H1 (cell line): ENCODE data around the gene PAK5. TPM values are rescaled to one million over a fixed set of nuclear protein-coding genes. Genes with fewer than 3 reads are reported as not detected.

Experiments
- CTCF ChIA-PET: fragments of 300-600 bp; sonication (Branson Sonifier 250); formaldehyde crosslinking; loops from one replicate; lab custom pipeline; 2021; ENCODE audit not compliant: partially characterized antibody; lab: Charles Lee
- POLR2A ChIA-PET: fragments of 300-600 bp; sonication (Branson Sonifier 250); formaldehyde crosslinking; loops from one replicate; lab custom pipeline; 2021; ENCODE audit warnings: inconsistent platforms; ENCODE audit not compliant: partially characterized antibody; lab: Charles Lee
- DNase-seq, 2 experiments: peaks; one replicate each; pipeline versions ENCODE4 v3.0.0 to v3.0.0-alpha.2; 2010 to 2022; ENCODE audit warnings: low spot score in 2 of 2, low read depth in 1 of 2, mixed read lengths in 1 of 2
- FAIRE-seq: peaks from 2 replicates; lab custom pipeline; 2011; peaks lifted over from hg19 to GRCh38; lab: Jason Lieb, UNC
- H2AFZ ChIP-seq: 2 replicates; pipeline ENCODE4 v1.8.1; 2012; ENCODE audit warnings: low read length, inconsistent platforms
- H2AK5ac ChIP-seq: 2 replicates; pipeline ENCODE4 v1.6.1; 2013; ENCODE audit warnings: low read depth, low read length
- H2BK120ac ChIP-seq: replicated peaks from 2 replicates; pipeline ENCODE3; 2013; ENCODE audit warnings: low read depth, low read length, inconsistent platforms
- H2BK12ac ChIP-seq: 2 replicates; pipeline ENCODE4 v1.6.1; 2013; ENCODE audit warnings: low read depth, low read length
- H2BK15ac ChIP-seq: 2 replicates; pipeline ENCODE4 v1.6.1; 2013; ENCODE audit warnings: low read length
- H2BK20ac ChIP-seq: 2 replicates; pipeline ENCODE4 v1.6.1; 2013; ENCODE audit warnings: low read length
- H2BK5ac ChIP-seq: 2 replicates; pipeline ENCODE4 v1.6.1; 2013; ENCODE audit warnings: low read depth, low read length
- H3K14ac ChIP-seq: 2 replicates; pipeline ENCODE4 v1.6.1; 2013; ENCODE audit warnings: inconsistent platforms; ENCODE audit not compliant: insufficient read length
- H3K18ac ChIP-seq: 2 replicates; pipeline ENCODE4 v1.6.1; 2013; ENCODE audit warnings: low read length; ENCODE audit errors: extremely low read depth
- H3K23ac ChIP-seq: 2 replicates; pipeline ENCODE4 v1.6.1; 2013; ENCODE audit warnings: inconsistent platforms; ENCODE audit not compliant: insufficient read length
- H3K23me2 ChIP-seq: 2 replicates; pipeline ENCODE4 v1.6.1; 2013; ENCODE audit warnings: low read depth, low read length
- H3K27ac ChIP-seq: 2 replicates; pipeline ENCODE4 v1.6.1; 2011; ENCODE audit warnings: low read depth, low read length, inconsistent platforms
- H3K27me3 ChIP-seq, 4 experiments: replicated peaks in 1 of 4; 1 replicate in 1 of 4; 2 replicates in 3 of 4; pipeline versions ENCODE4 v1.6.1 to v1.8.1; 2011 to 2013; ENCODE audit warnings: low read length in 3 of 4, mild to moderate bottlenecking in 3 of 4, inconsistent platforms in 2 of 4, mixed read lengths in 2 of 4, moderate library complexity in 1 of 4; ENCODE audit not compliant: control insufficient read depth in 3 of 4, insufficient read depth in 3 of 4; ENCODE audit errors: extremely low read depth in 1 of 4
- H3K36me3 ChIP-seq, 4 experiments: 2 replicates each; pipeline versions ENCODE4 v1.6.1 to v1.8.1; 2011 to 2013; ENCODE audit warnings: mild to moderate bottlenecking in 4 of 4, low read length in 3 of 4, moderate library complexity in 2 of 4, control low read depth in 1 of 4, inconsistent platforms in 1 of 4; ENCODE audit not compliant: insufficient read depth in 4 of 4, control insufficient read depth in 2 of 4
- H3K4ac ChIP-seq: replicated peaks from 2 replicates; pipeline ENCODE3; 2013; ENCODE audit warnings: low read length, low read depth, mixed read lengths, inconsistent platforms; ENCODE audit not compliant: insufficient read length
- H3K4me1 ChIP-seq, 4 experiments: replicated peaks in 1 of 4; 1 replicate in 1 of 4; 2 replicates in 3 of 4; pipeline versions ENCODE4 v1.6.1 to v1.8.1; 2011 to 2013; ENCODE audit warnings: low read length in 3 of 4, inconsistent platforms in 2 of 4, mixed read lengths in 1 of 4; ENCODE audit not compliant: insufficient read depth in 4 of 4, control insufficient read depth in 3 of 4
- H3K4me2 ChIP-seq, 2 experiments: 2 replicates each; pipeline versions ENCODE4 v1.6.1 to v1.8.1; 2011 to 2013; ENCODE audit warnings: low read depth in 2 of 2, low read length in 2 of 2, control low read depth in 1 of 2, inconsistent platforms in 1 of 2, mild to moderate bottlenecking in 1 of 2; ENCODE audit not compliant: insufficient read depth in 1 of 2
- H3K4me3 ChIP-seq, 4 experiments: fragments of 200-600, 300-600 bp in 1 of 4; sonication (generic), shearing (Covaris generic), sonication (Bioruptor Twin) in 1 of 4; 2 replicates each; pipeline versions ENCODE4 v1.5.1 to v1.8.1; 2011 to 2016; ENCODE audit warnings: low read length in 4 of 4, low read depth in 3 of 4, control low read depth in 2 of 4, inconsistent platforms in 2 of 4, mild to moderate bottlenecking in 2 of 4, mixed read lengths in 1 of 4, moderate library complexity in 1 of 4; ENCODE audit not compliant: insufficient read depth in 2 of 4; ENCODE audit errors: extremely low read depth in 1 of 4
- H3K56ac ChIP-seq: replicated peaks from 2 replicates; pipeline ENCODE3; 2013; ENCODE audit warnings: low read depth, mild to moderate bottlenecking, mixed read lengths, low read length, inconsistent platforms; ENCODE audit not compliant: insufficient read length
- H3K79me1 ChIP-seq: 2 replicates; pipeline ENCODE4 v1.6.1; 2013; ENCODE audit warnings: low read depth, low read length, control low read depth
- H3K79me2 ChIP-seq, 2 experiments: 2 replicates each; pipeline versions ENCODE4 v1.6.1 to v1.8.1; 2012 to 2013; ENCODE audit warnings: low read length in 2 of 2, mild to moderate bottlenecking in 2 of 2, inconsistent platforms in 1 of 2; ENCODE audit not compliant: insufficient read depth in 2 of 2, control insufficient read depth in 1 of 2
- H3K9ac ChIP-seq, 4 experiments: replicated peaks in 1 of 4; 1 replicate in 1 of 4; 2 replicates in 3 of 4; pipeline versions ENCODE4 v1.6.1 to v1.8.1; 2011 to 2013; ENCODE audit warnings: low read depth in 3 of 4, low read length in 3 of 4, control low read depth in 2 of 4, mild to moderate bottlenecking in 2 of 4, moderate library complexity in 2 of 4, inconsistent platforms in 1 of 4; ENCODE audit errors: extremely low read depth in 1 of 4
- H3K9me3 ChIP-seq, 2 experiments: 2 replicates each; pipeline versions ENCODE4 v1.6.1 to v1.8.1; 2012 to 2013; ENCODE audit warnings: mild to moderate bottlenecking in 2 of 2, moderate library complexity in 2 of 2, control low read depth in 1 of 2, inconsistent platforms in 1 of 2, low read depth in 1 of 2, low read length in 1 of 2, mixed read lengths in 1 of 2; ENCODE audit not compliant: insufficient read depth in 2 of 2
- H4K20me1 ChIP-seq, 2 experiments: replicated peaks in 1 of 2; 2 replicates each; pipeline versions ENCODE3 to v1.8.1; 2011 to 2013; ENCODE audit warnings: inconsistent platforms in 2 of 2, low read length in 2 of 2, mild to moderate bottlenecking in 1 of 2; ENCODE audit not compliant: insufficient read depth in 2 of 2, control insufficient read depth in 1 of 2
- H4K5ac ChIP-seq: 2 replicates; pipeline ENCODE4 v1.6.1; 2013; ENCODE audit warnings: low read length, low read depth, mixed read lengths, inconsistent platforms; ENCODE audit not compliant: insufficient read length
- H4K8ac ChIP-seq: 2 replicates; pipeline ENCODE4 v1.8.0; 2013; ENCODE audit warnings: mild to moderate bottlenecking, moderate library complexity, low read length, inconsistent platforms; ENCODE audit not compliant: insufficient read depth; ENCODE audit errors: extremely low read depth
- H4K91ac ChIP-seq: replicated peaks from 2 replicates; pipeline ENCODE3; 2013; ENCODE audit warnings: low read length, mixed read lengths, inconsistent platforms; ENCODE audit not compliant: insufficient read length
- CBX8 ChIP-seq: fragments of 300-800, 300-1000 bp; sonication (generic); IDR thresholded peaks from 2 replicates; pipeline ENCODE4 v1.7.1; 2016; ENCODE audit warnings: low read depth, low read length, borderline replicate concordance
- EZH2 ChIP-seq: fragments of 200-600 bp; sonication (generic); IDR thresholded peaks from 2 replicates; pipeline ENCODE4 v1.7.1; 2012; ENCODE audit warnings: low read depth, mild to moderate bottlenecking, moderate library complexity, low read length, inconsistent platforms; ENCODE audit not compliant: severe bottlenecking
- KDM4A ChIP-seq: IDR thresholded peaks from one replicate; pipeline ENCODE4 v1.7.1; 2012; ENCODE audit warnings: low read depth, mild to moderate bottlenecking, moderate library complexity, low read length, inconsistent platforms; ENCODE audit not compliant: severe bottlenecking
- RNF2 ChIP-seq: fragments of 200-900, 300-1000 bp; sonication (generic); IDR thresholded peaks from 2 replicates; pipeline ENCODE4 v1.7.1; 2016; ENCODE audit warnings: borderline replicate concordance, low read depth, mild to moderate bottlenecking, antibody characterized with exemption, low read length; ENCODE audit not compliant: poor library complexity, severe bottlenecking; ENCODE audit errors: missing control alignments
- SIX5 ChIP-seq: IDR thresholded peaks from 2 replicates; pipeline ENCODE4 v1.6.1; 2011; ENCODE audit warnings: mild to moderate bottlenecking, low read depth, low read length
- SUZ12 ChIP-seq: fragments of 200-600 bp; sonication (generic); IDR thresholded peaks from 2 replicates; pipeline ENCODE4 v1.6.1; 2012; ENCODE audit warnings: mild to moderate bottlenecking, inconsistent platforms, low read length, moderate library complexity, mixed read lengths
- WGBS, 2 experiments: shearing (Covaris generic) in 1 of 2; methylation state at CpG; one replicate each; pipeline versions ENCODE4 v1.1.6 to v1.1.7; 2013 to 2015; ENCODE audit warnings: low lambda C conversion rate in 2 of 2, mixed read lengths in 2 of 2, inconsistent platforms in 1 of 2, low coverage in 1 of 2, missing lambda C conversion rate in 1 of 2; ENCODE audit not compliant: insufficient replicate concordance in 2 of 2, insufficient coverage in 1 of 2, insufficient read length in 1 of 2; ENCODE audit errors: extremely low coverage in 1 of 2, missing lambda C conversion rate in 1 of 2; 5-methylcytosine and 5-hydroxymethylcytosine counted together
- polyA plus RNA-seq, 7 experiments: library from polyadenylated mRNA; depleted of rRNA in 3 of 7; stranded (reverse) in 5 of 7; unstranded in 2 of 7; fragments of >200 nt in 5 of 7; fragments of 200-250 nt in 2 of 7; gene quantifications; 1 replicate in 5 of 7; 2 replicates in 1 of 7; 4 replicates in 1 of 7; pipeline versions ENCODE4 v1.2.1 to v1.2.3, GENCODE V29; 2011 to 2013; ENCODE audit warnings: missing spikeins in 2 of 7, mixed read lengths in 2 of 7
- total RNA-seq: library from RNA; stranded (reverse); fragmentation: NEBNext Ultra II Directional; extraction: Animal tissue kit (Norgen Biotek cat#: 25700); gene quantifications from 2 replicates; pipeline ENCODE4 v1.2.1, GENCODE V29; 2021

The PAK5 gene
- total and polyA plus RNA-seq, 2 of the 8 experiments (the other 6 are each of a cell fraction or from before 2014, with no cell fraction given), result 0.54 to 0.80 TPM

GRCh38 chr20:9506964-9507369, 331.9 kb downstream of the PAK5 start:
- Histone ChIP-seq H2BK120ac (no peak overlapping the region), H3K9ac (no peak overlapping the region), H4K20me1 (peaks cover 0 to 5% of the 10 kb centered on the region in 2 experiments), H3K18ac (no peak overlapping the region), H4K91ac (no peak overlapping the region), H2BK20ac (no peak overlapping the region), H2AFZ (no peak overlapping the region), H2BK12ac (no peak overlapping the region), H3K4me1 (peaks cover 3 to 25% (median 15%) of the 10 kb centered on the region in 4 experiments), H3K14ac (no peak overlapping the region), H2BK5ac (no peak overlapping the region), H3K23ac (no peak overlapping the region), H3K56ac (no peak overlapping the region), H2AK5ac (no peak overlapping the region), H3K9me3 (no peaks in the 10 kb centered on the region), H3K36me3 (no peaks in the 10 kb centered on the region), H4K8ac (no peak overlapping the region), H3K4me2 (peak overlapping the region; percentile 80 to 82), H3K4me3 (peak overlapping the region in 3 of 4 experiments; percentile 23 to 55 (median 35); a peak in 6 of 8 replicates), H3K79me1 (no peaks in the 10 kb centered on the region), H3K79me2 (no peaks in the 10 kb centered on the region), H3K27ac (no peak overlapping the region), H3K4ac (no peak overlapping the region), H2BK15ac (no peak overlapping the region), H4K5ac (no peak overlapping the region), H3K27me3 (peaks cover 56 to 76% (median 73%) of the 10 kb centered on the region in 4 experiments), H3K23me2 (peaks cover 7% of the 10 kb centered on the region; the same call in 1 of the 2 replicates)
- peak in 1 of 2 experiments; percentile 67 for DNase-seq
- POLR2A ChIA-PET, result no interaction called here
- CTCF ChIA-PET, result interaction anchor here (0.6 to 7.8 kb wide), 5 partner anchors 11 to 111 kb away, joined by 3 to 79 read pairs (median 32); partner anchors contain the start of gene LAMP5
- peak; percentile 17 for TF ChIP-seq KDM4A
- TF ChIP-seq RNF2, result peak; percentile 44
- TF ChIP-seq SUZ12, result peak; percentile 79
- 0 out of 2 replicates have a peak, but pooled peaks have one; percentile 27 for TF ChIP-seq CBX8
- peak; percentile 84 for TF ChIP-seq EZH2
- TF ChIP-seq SIX5, result no peak
- no peak for FAIRE-seq
- 2% methylated on average over 31 of the region's 31 CpGs; no CpG with 5 or more reads in 1 of the 2 experiments for WGBS, 2 experiments
